WERI-Rb-1 (cell line): ENCODE data around the gene ADAM10.

Experiments used
- DNase-seq: peaks from one replicate; pipeline ENCODE4 v3.0.0-alpha.2; 2020
- H3K27ac ChIP-seq: fragments of 250-450 bp; sonication (Bioruptor Pico); 2 replicates; pipeline ENCODE4 v1.5.1; 2020; ENCODE audit warnings: mild to moderate bottlenecking, moderate library complexity
- H3K27me3 ChIP-seq: fragments of 250-450 bp; sonication (Bioruptor Pico); 2 replicates; pipeline ENCODE4 v1.5.1; 2021; ENCODE audit warnings: mild to moderate bottlenecking, low read depth, moderate library complexity; ENCODE audit not compliant: insufficient read depth, severe bottlenecking
- H3K36me3 ChIP-seq: fragments of 250-450 bp; sonication (Bioruptor Pico); 2 replicates; pipeline ENCODE4 v1.5.1; 2020; ENCODE audit warnings: mild to moderate bottlenecking, moderate library complexity
- H3K4me3 ChIP-seq: 2 replicates; pipeline ENCODE4 v1.5.1; 2011; ENCODE audit warnings: low read depth, mild to moderate bottlenecking, control low read depth, low read length
- H3K9me3 ChIP-seq: fragments of 250-450 bp; sonication (Bioruptor Pico); 2 replicates; pipeline ENCODE4 v1.5.1; 2021; ENCODE audit warnings: mild to moderate bottlenecking, moderate library complexity; ENCODE audit not compliant: severe bottlenecking
- TF ChIP-seq, protein P1 (sequence below): IDR thresholded peaks from 2 replicates; pipeline ENCODE4 v1.5.1; 2011; ENCODE audit warnings: low read depth, mild to moderate bottlenecking, control low read depth, inconsistent platforms, low read length

ADAM10 gene

DNA sequence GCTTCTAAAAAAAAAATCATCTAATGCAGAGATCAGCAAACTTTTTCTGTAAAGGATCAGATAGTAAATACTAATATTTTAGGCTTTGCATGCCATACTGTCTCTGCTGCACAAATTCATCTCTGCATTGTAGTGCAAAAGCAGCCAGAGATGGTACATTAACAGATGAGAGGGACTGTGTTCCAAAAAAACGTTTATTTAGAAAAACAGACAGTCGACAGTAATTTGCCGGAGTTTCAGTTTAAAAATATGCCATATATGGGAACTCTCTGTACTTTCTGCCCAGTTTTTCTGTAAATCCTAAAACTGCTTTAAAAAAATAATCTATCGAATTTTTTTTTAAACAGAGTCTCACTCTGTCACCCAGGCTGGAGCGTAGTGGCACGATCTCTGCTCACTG is 35.8 kb upstream of the ADAM10 start:
- no peaks in the 10 kb centered on the region for H3K27me3 ChIP-seq
- peaks cover 10% of the 10 kb centered on the region for H3K36me3 ChIP-seq
- DNase-seq, result no peak
- no peaks in the 10 kb centered on the region for H3K9me3 ChIP-seq
- no peak overlapping the region for H3K27ac ChIP-seq
- H3K4me3 ChIP-seq, result no peak overlapping the region
- TF ChIP-seq, protein P1, sequence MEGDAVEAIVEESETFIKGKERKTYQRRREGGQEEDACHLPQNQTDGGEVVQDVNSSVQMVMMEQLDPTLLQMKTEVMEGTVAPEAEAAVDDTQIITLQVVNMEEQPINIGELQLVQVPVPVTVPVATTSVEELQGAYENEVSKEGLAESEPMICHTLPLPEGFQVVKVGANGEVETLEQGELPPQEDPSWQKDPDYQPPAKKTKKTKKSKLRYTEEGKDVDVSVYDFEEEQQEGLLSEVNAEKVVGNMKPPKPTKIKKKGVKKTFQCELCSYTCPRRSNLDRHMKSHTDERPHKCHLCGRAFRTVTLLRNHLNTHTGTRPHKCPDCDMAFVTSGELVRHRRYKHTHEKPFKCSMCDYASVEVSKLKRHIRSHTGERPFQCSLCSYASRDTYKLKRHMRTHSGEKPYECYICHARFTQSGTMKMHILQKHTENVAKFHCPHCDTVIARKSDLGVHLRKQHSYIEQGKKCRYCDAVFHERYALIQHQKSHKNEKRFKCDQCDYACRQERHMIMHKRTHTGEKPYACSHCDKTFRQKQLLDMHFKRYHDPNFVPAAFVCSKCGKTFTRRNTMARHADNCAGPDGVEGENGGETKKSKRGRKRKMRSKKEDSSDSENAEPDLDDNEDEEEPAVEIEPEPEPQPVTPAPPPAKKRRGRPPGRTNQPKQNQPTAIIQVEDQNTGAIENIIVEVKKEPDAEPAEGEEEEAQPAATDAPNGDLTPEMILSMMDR, result no peak

DNA sequence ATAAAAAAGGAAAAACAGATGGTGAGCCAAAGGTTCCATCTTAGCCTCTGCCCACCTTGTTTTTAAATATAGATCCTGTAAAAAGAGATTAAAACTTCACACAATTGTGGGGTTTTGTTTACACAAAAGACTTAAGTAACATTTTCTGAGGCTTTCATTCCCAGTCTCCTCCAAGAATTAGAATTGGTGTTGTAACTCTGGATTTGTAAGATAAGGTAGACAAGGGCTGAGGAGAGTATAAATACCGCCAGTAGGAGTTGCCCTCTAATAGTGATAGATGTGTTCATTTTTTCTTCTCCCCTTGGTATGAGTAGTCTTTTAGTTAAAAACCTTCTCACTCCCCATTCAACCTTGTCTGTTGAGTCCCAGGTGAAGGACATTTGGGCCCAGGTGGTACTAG is 30.0 kb upstream of the ADAM10 start:
- Histone ChIP-seq H3K9me3 (no peaks in the 10 kb centered on the region), H3K36me3 (peaks cover 5% of the 10 kb centered on the region), H3K27ac (no peak overlapping the region), H3K4me3 (no peak overlapping the region), H3K27me3 (no peaks in the 10 kb centered on the region)
- DNase-seq, result no peak
- TF ChIP-seq, protein P1, result no peak

DNA sequence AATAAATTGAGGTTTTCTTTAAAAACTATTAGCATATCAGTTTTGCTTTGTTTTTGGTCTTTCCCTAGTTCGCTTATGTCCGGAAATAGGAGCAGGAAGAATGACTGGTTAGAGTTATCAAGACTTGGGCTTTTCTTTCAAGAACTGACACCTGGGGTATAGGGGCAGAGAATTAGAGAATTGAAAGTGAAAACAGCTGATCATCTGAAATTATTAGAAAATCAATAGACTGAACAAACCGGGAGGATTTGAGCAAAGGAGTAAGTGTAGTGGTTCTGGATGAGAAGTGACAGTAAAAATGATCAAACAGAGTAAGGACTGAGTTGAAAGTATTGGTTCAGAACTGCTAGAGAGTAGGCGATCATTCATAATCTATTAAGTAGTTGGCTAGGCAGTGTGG is 27.6 kb upstream of the ADAM10 start:
- Histone ChIP-seq H3K9me3 (no peaks in the 10 kb centered on the region), H3K27ac (no peak overlapping the region), H3K4me3 (no peak overlapping the region), H3K36me3 (peaks cover 5% of the 10 kb centered on the region), H3K27me3 (no peaks in the 10 kb centered on the region)
- no peak for DNase-seq
- TF ChIP-seq, protein P1, result no peak

DNA sequence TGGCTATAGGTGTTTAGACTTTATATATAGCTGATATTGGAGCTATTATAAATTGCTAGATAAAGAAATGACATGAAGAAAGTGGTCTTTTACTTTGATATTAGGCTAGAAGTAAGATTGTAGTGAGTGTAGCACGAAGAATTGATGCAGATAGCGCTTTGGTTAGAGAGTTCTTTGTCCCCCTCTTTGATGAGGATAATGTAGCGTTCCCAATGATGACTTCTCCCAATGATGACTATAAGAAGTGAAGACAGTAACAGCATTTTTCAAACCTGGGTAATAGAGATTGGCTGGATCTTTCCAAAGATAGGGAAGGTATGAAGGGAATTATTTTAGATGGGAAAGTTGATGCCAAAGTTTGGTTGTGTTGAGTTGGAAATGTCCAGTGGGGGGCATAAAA is 25.9 kb upstream of the ADAM10 start:
- TF ChIP-seq, protein P1, result no peak
- Histone ChIP-seq H3K27ac (no peak overlapping the region), H3K27me3 (no peaks in the 10 kb centered on the region)

DNA sequence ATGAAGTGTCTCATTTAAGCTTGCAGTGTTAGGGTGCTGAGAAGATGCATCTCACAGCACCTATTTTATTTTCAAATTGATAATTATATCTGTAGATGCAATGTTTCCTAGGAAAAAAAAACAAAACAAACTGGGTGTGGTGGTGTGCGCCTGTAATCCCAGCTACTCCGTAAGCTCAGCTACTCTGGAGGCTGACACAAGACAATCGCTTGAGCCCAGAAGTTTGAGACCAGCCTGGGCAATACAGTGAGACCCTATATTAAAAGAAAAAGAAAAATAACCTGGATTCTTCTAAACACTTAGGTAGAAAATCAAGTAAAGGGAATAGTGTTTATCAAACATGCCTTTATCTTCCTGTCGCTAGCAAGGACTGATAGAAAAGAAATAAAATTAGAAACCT is 23.5 kb upstream of the ADAM10 start:
- Histone ChIP-seq H3K4me3 (no peak overlapping the region), H3K9me3 (no peaks in the 10 kb centered on the region), H3K36me3 (peaks cover 6% of the 10 kb centered on the region; the same call in 1 of the 2 replicates), H3K27me3 (no peaks in the 10 kb centered on the region), H3K27ac (no peak overlapping the region)
- TF ChIP-seq, protein P1, result no peak
- DNase-seq, result no peak

More for the DNA sequence above, 25.9 kb upstream of the ADAM10 start:
- Histone ChIP-seq H3K9me3 (no peaks in the 10 kb centered on the region), H3K36me3 (peaks cover 11% of the 10 kb centered on the region), H3K4me3 (no peak overlapping the region)
- no peak for DNase-seq

DNA sequence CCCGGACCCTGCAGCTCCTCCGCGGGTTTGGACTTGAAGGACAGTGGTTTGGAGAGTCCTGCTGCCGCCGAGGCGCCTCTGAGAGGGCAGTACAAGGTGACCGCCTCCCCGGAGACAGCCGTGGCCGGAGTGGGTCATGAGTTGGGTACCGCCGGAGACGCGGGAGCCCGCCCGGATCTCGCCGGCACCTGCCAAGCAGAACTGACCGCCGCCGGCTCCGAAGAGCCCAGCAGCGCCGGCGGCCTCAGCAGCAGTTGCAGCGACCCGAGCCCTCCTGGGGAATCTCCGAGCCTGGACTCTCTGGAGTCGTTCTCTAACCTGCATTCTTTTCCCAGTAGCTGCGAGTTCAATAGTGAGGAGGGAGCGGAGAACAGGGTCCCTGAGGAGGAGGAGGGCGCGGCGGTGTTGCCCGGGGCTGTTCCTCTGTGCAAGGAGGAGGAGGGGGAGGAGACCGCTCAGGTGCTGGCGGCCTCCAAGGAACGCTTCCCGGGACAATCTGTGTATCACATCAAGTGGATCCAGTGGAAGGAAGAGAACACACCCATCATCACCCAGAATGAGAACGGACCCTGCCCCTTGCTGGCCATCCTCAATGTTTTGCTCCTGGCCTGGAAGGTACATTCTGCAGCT is 22.2 kb upstream of the ADAM10 start:
- peaks cover 6% of the 10 kb centered on the region; the same call in 1 of the 2 replicates for H3K36me3 ChIP-seq
- H3K9me3 ChIP-seq, result no peaks in the 10 kb centered on the region
- peak overlapping the region; percentile 85 for H3K4me3 ChIP-seq
- TF ChIP-seq, protein P1, result no peak
- H3K27me3 ChIP-seq, result no peaks in the 10 kb centered on the region
- peak; percentile 48 for DNase-seq
- peak overlapping the region; percentile 91 for H3K27ac ChIP-seq
